ENCODE measurements around the gene RBM48.

GRCh38 chr7:92586841-92587240 is 58.2 kb downstream of the RBM48 start:
- TF ChIP-seq CTCF (IDR thresholded peaks at IDR 0.05; ENCODE audit: low read length) (no peak), EZH2phosphoT487 (IDR thresholded peaks at IDR 0.05; ENCODE audit: low read length) (no peak)
